Suprapubic skin (tissue), 4 donors: ENCODE data around the gene RABGAP1.

Source experiments
- EP300 ChIP-seq: sonication (generic); formaldehyde crosslinking; IDR thresholded peaks from one replicate; pipeline ENCODE4 v1.6.1; 2017; ENCODE audit warnings: antibody characterized with exemption
- POLR2AphosphoS5 ChIP-seq, 3 donors: sonication (generic); formaldehyde crosslinking; IDR thresholded peaks; one replicate each; pipeline ENCODE4 v1.6.1; 2017; ENCODE audit warnings: antibody characterized with exemption in 3 of 3
- TF ChIP-seq, protein P1 (sequence below), 2 donors: fragments of 200-600 bp in 1 of 2; fragments of 450-650 bp in 1 of 2; sonication (generic) in 1 of 2; IDR thresholded peaks; one replicate each; pipeline ENCODE4 v1.5.1; 2016 to 2019; ENCODE audit warnings: antibody characterized with exemption in 2 of 2, mild to moderate bottlenecking in 1 of 2, moderate library complexity in 1 of 2

DNA sequence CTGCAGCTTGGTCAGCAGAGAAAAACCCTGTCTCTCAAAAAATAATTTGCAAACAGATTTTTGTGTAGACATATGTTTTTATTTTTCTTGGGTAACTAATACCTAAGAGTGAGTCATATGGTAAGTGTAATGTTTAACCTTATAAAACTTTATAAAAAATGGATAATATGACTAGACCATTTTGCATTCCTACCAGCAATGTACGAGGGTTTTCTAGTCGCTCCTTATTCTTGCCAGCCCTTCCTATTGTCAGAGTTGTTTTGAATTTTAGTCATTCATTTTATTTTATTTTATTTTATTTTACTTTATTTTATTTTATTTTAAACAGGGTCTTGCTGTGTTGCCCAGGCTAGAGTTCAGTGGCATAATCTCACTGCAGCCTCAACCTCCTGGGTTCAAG is 37.8 kb downstream of the RABGAP1 start:
- no peak for TF ChIP-seq POLR2AphosphoS5 (IDR thresholded peaks at IDR 0.05)
- TF ChIP-seq, protein P1, sequence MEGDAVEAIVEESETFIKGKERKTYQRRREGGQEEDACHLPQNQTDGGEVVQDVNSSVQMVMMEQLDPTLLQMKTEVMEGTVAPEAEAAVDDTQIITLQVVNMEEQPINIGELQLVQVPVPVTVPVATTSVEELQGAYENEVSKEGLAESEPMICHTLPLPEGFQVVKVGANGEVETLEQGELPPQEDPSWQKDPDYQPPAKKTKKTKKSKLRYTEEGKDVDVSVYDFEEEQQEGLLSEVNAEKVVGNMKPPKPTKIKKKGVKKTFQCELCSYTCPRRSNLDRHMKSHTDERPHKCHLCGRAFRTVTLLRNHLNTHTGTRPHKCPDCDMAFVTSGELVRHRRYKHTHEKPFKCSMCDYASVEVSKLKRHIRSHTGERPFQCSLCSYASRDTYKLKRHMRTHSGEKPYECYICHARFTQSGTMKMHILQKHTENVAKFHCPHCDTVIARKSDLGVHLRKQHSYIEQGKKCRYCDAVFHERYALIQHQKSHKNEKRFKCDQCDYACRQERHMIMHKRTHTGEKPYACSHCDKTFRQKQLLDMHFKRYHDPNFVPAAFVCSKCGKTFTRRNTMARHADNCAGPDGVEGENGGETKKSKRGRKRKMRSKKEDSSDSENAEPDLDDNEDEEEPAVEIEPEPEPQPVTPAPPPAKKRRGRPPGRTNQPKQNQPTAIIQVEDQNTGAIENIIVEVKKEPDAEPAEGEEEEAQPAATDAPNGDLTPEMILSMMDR (IDR thresholded peaks at IDR 0.05), result no peak
- TF ChIP-seq EP300, result no peak
